ENCODE measurements around the gene EXD3. TPM values are rescaled to one million over a fixed set of nuclear protein-coding genes. Genes with fewer than 3 reads are reported as not detected.
A peak's percentile ranks its signal among the peaks of the same experiment; 100 is the strongest.
"Not testable (repeated sequence)": the region's sequence is repeated elsewhere in the genome, so short reads cannot be mapped to it uniquely, and the experiment has no call there.

Gene EXD3
- total RNA-seq, 2 experiments from 2014 or later = 10.3 to 13.2 TPM

DNA sequence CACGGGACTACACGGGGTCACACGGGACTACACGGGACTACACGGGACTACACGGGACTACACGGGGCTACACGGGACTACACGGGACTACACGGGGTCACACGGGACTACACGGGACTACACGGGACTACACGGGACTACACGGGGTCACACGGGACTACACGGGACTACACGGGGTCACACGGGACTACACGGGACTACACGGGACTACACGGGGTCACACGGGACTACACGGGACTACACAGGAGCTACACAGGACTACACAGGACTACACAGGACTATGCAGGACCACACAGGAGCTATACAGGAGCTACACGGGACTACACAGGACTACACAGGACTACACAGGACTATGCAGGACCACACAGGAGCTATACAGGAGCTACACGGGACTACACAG lies 93.4 kb downstream of the EXD3 start:
- H3K36me3 Mint-ChIP-seq (ENCODE audit: low read depth); DNase-seq; H3K4me3 Mint-ChIP-seq; CTCF ChIA-PET; H3K27me3 Mint-ChIP-seq; H3K27ac Mint-ChIP-seq; H3K4me1 Mint-ChIP-seq; POLR2A ChIA-PET: not testable (repeated sequence)
- peaks cover 16% of the 10 kb centered on the region for H3K9me3 Mint-ChIP-seq

DNA sequence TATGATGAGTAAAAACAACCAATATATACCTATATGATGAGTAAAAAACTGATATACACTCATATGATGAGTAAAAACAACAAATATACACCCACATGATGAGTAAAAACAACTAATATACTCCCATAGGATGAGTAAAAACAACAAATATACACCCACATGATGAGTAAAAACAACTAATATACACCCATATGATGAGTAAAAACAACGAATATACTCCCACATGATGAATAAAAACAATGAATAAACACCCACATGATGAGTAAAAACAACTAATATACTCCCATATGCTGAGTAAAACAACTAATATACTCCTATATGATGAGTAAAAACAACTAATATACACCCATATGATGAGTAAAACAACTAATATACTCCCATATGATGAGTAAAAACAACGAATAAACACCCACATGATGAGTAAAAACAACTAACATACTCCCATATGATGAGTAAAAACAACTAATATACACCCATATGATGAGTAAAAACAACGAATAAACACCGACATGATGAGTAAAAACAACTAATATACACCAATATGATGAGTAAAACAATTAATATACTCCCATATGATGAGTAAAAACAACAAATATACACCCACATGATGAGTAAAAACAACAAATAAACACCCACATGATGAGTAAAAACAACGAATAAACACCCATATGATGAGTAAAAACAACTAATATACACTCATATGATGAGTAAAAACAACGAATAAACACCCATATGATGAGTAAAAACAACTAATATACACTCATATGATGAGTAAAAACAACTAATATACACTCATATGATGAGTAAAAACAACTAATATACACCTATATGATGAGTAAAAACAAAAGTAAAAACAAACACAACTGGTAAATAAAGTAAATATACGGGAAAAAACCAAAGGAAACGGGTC lies 95.1 kb downstream of the EXD3 start:
- DNase-seq; H3K27ac Mint-ChIP-seq; H3K4me1 Mint-ChIP-seq; H3K27me3 Mint-ChIP-seq; H3K36me3 Mint-ChIP-seq (ENCODE audit: low read depth); POLR2A ChIA-PET; H3K4me3 Mint-ChIP-seq; CTCF ChIA-PET: not testable (repeated sequence)
- H3K9me3 Mint-ChIP-seq = peaks cover 16% of the 10 kb centered on the region

DNA sequence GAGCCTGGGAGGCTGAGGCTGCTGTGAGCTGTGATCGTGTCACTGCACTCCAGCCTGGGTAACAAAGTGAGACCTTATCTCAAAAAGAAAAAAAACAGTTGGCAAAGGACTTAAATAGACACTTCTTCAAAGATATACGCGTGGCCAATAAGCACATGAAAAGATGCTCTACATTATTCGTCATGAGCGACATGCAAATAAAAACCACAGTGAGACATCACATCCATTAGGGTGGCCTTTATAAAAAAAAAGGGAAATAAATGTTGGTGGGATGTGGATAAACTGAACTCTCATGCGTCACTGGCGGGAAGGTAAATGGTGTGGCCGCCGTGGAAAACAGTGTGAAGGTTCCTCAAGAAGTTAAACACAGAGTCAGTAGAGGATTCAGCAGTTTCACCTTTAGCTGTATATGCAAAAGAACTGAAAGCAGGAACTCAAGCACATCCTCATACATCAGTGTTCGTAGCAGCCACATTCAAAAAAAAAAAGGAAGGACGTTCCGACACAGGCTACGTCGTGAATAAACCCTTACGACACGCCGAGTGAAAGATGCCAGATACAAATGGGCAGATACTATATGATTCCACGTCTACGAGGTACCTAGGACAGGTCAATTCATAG lies 96.4 kb downstream of the EXD3 start:
- peak overlapping the region; percentile 76 for H3K27ac Mint-ChIP-seq
- peaks cover 16% of the 10 kb centered on the region for H3K9me3 Mint-ChIP-seq
- peak overlapping the region; percentile 47 for H3K4me3 Mint-ChIP-seq
- peaks cover 2% of the 10 kb centered on the region for H3K36me3 Mint-ChIP-seq (ENCODE audit: low read depth)
- ChIA-PET POLR2A (no interaction called here), CTCF (no interaction called here)
- peaks cover 7% of the 10 kb centered on the region for H3K27me3 Mint-ChIP-seq
- no peak for DNase-seq
- peaks cover 11% of the 10 kb centered on the region for H3K4me1 Mint-ChIP-seq

DNA sequence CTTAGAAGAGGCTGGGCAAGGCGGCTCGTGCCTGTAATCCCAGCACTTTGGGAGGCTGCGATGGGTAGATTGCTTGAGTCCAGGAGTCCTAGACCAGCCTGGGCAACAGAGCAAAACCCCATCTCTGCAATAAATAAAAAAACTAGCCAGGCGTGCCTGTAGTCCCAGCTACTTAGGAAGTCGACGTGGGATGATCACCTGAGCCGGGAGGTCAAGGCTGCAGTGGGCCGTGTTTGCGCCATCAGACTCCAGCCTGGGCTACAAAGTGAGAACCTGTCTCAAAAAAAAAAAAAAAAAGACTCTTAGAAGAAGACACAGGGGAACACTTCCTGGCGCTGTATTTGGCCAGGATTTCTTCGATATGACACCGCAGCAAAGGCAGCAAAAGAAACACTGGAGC lies 97.2 kb downstream of the EXD3 start:
- no peak overlapping the region for H3K4me3 Mint-ChIP-seq
- H3K9me3 Mint-ChIP-seq = peaks cover 16% of the 10 kb centered on the region
- peak overlapping the region; percentile 11 for H3K27ac Mint-ChIP-seq
- CTCF ChIA-PET = no interaction called here
- H3K36me3 Mint-ChIP-seq (ENCODE audit: low read depth) = peaks cover 2% of the 10 kb centered on the region
- H3K27me3 Mint-ChIP-seq = peaks cover 7% of the 10 kb centered on the region
- POLR2A ChIA-PET = interaction anchor here (0.7 kb wide), 1 partner anchor 40 kb away, joined by 3 read pairs; no protein-coding TSS in a partner anchor
- H3K4me1 Mint-ChIP-seq = peaks cover 11% of the 10 kb centered on the region
- DNase-seq = no peak

DNA sequence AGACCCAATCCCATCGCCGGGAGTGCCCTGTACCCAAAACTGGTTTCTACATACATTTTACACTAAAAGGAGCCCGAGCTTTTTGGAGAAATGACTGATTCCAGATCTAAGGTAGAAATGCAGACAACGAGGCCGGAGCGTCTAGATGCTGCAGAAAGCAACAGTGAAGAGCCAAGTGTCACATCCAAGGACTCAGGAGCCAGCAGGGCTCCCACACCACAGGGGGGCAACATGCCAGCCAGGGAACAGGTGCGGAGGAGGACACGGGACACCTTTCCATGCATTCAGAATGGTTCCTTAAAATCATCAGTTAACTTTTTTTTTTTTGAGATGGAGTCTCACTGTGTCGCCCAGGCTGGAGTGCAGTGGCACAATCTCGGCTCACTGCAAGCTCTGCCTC lies 97.8 kb downstream of the EXD3 start:
- POLR2A ChIA-PET = interaction anchor here (0.7 kb wide), 1 partner anchor 39 kb away, joined by 3 read pairs; no protein-coding TSS in a partner anchor
- Mint-ChIP-seq H3K4me1 (peaks cover 15% of the 10 kb centered on the region), H3K27me3 (peaks cover 7% of the 10 kb centered on the region), H3K9me3 (peaks cover 12% of the 10 kb centered on the region), H3K27ac (no peak overlapping the region), H3K4me3 (no peak overlapping the region), H3K36me3 (ENCODE audit: low read depth) (peaks cover 2% of the 10 kb centered on the region)
- no peak for DNase-seq
- CTCF ChIA-PET = no interaction called here

DNA sequence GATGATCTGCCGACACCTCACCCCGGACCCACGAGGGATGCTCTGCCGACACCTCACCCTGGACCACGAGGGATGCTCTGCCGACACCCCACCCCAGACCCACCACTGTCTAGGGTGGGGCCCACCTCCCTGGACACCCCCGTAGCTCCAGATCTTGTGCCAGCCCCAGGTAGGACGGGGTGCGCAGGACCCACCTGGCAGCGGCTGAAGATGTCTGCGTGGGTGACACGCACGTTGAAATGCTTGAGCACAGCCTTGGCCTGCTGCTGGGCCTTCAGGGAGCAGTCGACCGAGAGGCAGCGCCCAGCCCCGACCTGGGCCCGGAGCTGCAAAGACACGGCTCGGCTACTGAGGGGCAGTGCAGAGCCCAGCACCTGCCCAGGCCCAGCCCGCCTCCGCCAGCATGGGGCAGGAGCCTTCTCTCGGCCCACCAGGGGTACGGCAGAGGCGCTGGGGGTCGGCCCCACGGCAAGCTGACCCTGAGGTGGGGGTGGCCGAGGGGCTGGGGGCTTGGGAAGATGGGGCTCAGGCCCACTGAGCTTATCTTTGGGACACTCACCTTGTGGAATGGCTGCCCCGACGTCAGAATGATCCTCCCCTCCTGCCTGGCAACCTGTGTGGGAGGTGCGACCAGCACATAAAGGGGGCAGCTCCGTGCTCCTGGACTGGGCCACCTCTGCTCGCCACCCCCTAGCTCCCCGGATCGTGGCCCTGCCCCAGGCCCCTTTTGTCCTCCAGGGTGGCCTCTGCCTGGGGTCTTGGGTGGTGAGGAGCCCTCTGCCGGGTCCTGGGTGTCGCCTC lies 99.2 kb downstream of the EXD3 start:
- peaks cover 15% of the 10 kb centered on the region for H3K4me1 Mint-ChIP-seq
- CTCF ChIA-PET = no interaction called here
- peaks cover 2% of the 10 kb centered on the region for H3K36me3 Mint-ChIP-seq (ENCODE audit: low read depth)
- POLR2A ChIA-PET = no interaction called here
- H3K27me3 Mint-ChIP-seq = peaks cover 7% of the 10 kb centered on the region
- H3K27ac Mint-ChIP-seq = no peak overlapping the region
- no peak for DNase-seq
- H3K9me3 Mint-ChIP-seq = peaks cover 9% of the 10 kb centered on the region
- no peak overlapping the region for H3K4me3 Mint-ChIP-seq

DNA sequence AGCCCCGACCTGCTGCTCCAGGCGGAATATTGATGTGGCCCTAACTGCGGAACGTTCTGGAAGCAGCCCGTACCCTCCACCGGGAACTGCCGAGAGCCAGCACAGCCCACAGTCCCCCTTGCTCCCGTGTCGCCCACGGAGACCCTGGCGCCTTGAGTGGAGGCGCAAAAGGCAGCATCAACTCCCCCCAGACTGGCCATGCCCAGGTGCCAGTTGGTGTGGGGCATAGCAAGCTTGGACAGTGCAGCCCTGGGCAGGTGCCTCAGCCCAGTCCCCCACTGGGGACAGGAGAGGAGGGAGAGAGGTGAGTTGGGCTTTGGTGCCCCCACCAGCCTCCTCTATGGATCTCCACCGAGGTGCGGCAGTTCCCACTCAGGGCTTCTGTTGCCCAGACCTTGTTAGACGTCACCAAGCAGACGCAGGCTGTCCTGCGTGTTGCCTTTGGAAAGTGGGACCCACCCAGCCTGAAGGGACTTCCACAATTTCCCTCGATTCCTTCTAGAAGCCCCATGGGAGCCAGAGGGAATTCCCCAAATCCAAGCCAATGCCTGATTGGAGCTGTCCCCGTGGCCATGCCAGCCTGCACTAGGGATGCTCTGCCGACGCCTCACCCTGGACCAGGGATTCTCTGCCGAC lies 101.1 kb downstream of the EXD3 start:
- ChIA-PET CTCF (interaction anchor here (1.4 kb wide), 1 partner anchor 20 kb away, joined by 5 read pairs; the partner anchor contains the start of gene NRARP), POLR2A (no interaction called here)
- Mint-ChIP-seq H3K4me3 (no peak overlapping the region), H3K9me3 (peaks cover 2% of the 10 kb centered on the region), H3K36me3 (ENCODE audit: low read depth) (no peaks in the 10 kb centered on the region), H3K4me1 (peaks cover 14% of the 10 kb centered on the region), H3K27me3 (peaks cover 7% of the 10 kb centered on the region), H3K27ac (peak overlapping the region; percentile 9)
- DNase-seq = no peak

DNA sequence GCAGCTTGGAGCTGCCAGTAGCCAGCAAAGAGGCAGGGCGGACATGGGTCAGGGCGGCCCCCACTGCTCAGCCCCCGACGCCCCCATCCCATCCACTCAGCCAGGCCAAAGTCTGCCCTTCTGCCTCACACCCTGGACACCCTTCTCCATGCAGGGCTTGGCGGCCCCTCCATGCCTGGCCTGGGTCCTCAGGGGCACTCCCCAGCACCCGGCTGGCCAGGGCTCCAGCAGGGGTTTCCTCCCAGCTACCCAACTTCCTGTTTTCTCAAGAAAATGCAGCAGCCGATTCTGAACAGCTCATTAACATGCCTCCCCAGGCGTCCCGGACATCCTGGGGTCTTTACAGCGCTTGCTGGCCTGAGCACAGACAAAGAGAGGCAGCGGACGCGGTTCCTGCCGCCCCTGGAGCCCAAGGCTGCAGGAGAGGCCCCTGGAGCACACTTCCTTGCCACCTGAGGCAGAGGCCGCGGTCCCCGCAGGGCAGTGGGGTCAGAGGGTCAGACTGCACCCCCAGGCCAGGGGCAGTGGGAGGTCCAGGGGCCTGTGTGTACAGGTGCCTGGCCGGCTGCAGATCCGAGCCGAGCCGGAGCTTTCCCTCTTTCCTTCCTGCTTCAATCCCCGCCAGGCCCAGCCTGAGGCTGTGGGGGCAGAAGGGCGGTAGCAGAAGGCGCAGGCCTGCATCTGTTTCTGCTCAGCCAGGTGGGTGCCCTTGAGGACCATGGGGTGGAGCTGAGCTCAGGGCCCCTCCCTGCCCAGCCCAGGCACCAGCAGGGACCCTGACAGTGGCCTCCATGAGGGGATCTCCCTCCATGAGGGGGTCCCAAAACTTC lies 102.2 kb downstream of the EXD3 start:
- Mint-ChIP-seq H3K4me1 (peaks cover 8% of the 10 kb centered on the region), H3K27ac (peak overlapping the region; percentile 83), H3K4me3 (no peak overlapping the region), H3K9me3 (no peaks in the 10 kb centered on the region), H3K36me3 (ENCODE audit: low read depth) (no peaks in the 10 kb centered on the region), H3K27me3 (peaks cover 3% of the 10 kb centered on the region)
- POLR2A ChIA-PET = no interaction called here
- CTCF ChIA-PET = interaction anchor here (1.4 kb wide), 1 partner anchor 19 kb away, joined by 5 read pairs; the partner anchor contains the start of gene NRARP
- peak; percentile 41 for DNase-seq

DNA sequence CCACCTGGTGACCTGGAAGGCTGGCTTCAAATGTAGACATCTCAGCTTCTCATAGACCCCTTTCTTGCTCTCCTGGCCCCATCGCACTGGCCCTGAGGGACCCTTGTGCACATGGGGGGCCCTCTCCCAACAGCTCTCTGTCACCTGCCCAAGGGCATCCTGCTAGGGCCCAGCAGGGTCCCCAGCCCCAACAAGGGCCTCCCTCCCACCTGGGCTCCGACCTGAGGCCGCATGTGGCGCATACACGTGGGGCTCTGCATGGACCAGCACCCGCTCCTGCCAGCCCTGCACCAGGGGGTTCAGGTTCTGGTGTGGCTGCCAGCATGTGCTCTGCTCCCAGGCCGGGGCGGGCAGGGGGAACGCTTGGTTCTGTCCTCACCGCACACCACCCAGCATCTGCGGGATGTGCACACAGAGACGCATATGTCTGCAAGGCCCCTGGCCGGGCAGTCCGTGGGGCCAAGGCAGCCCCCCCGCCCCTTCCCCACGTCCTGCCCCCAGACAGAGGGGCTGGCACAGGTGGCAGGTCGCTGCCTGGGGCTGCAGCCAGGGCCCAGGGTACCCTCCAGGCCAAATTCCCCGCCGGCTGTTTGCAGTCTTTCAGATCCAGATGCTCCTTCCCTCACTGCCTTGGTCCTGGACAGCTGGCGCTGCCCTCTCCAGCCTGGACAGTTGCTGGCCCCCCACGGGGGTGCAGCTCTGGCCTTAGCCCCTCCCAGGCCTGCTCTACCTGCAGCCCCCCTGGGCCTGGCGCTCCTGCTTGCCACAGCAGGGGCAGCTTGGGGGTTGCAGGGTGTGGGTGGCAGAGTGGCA lies 103.0 kb downstream of the EXD3 start:
- H3K27me3 Mint-ChIP-seq = peaks cover 3% of the 10 kb centered on the region
- H3K4me1 Mint-ChIP-seq = peaks cover 8% of the 10 kb centered on the region
- DNase-seq = no peak
- H3K9me3 Mint-ChIP-seq = no peaks in the 10 kb centered on the region
- no peak overlapping the region for H3K4me3 Mint-ChIP-seq
- H3K27ac Mint-ChIP-seq = peak overlapping the region; percentile 83
- POLR2A ChIA-PET = no interaction called here
- H3K36me3 Mint-ChIP-seq (ENCODE audit: low read depth) = no peaks in the 10 kb centered on the region
- CTCF ChIA-PET = no interaction called here

DNA sequence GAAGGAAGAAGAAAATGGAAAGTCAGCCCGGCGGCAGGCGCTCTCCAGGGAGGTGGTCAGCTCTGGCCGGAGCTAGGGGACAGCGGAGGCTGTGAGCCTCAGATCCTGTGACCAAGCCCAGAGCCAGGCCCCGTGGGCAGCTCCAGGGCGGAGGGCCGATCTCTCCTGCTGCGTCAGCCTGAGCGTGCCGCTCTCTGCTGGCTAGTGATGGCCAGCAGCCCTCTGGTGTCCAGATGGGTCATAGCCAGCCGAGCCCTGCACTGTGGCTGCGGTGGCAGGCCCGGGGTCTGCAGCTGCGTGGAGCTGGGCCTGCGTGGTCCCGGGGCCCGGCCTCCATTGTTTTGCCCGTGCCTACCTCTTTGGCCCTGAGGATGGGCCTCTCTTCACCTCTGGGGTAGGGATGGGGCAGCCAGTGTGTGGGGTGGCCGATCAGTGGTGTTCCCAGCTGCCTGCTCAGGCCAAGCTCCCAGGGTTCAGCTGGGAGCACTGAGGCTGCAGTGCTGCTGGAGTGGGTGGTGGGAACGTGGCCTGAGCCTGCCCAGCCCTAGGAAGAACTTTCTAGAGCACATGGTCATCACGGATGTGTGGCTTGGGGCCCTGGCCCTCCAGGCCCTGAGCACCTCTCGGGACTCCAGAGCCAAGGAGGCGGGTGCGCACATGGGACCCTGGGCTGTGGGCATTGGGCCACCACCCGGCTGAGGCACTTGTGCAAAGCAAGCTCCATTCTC lies 103.8 kb downstream of the EXD3 start:
- DNase-seq = no peak
- Mint-ChIP-seq H3K27me3 (peaks cover 3% of the 10 kb centered on the region), H3K27ac (no peak overlapping the region), H3K9me3 (no peaks in the 10 kb centered on the region), H3K36me3 (ENCODE audit: low read depth) (no peaks in the 10 kb centered on the region), H3K4me3 (no peak overlapping the region), H3K4me1 (peaks cover 8% of the 10 kb centered on the region)
- ChIA-PET CTCF (interaction anchor here (1.2 kb wide), 1 partner anchor 17 kb away, joined by 4 read pairs; the partner anchor contains the start of gene NRARP), POLR2A (no interaction called here)

DNA sequence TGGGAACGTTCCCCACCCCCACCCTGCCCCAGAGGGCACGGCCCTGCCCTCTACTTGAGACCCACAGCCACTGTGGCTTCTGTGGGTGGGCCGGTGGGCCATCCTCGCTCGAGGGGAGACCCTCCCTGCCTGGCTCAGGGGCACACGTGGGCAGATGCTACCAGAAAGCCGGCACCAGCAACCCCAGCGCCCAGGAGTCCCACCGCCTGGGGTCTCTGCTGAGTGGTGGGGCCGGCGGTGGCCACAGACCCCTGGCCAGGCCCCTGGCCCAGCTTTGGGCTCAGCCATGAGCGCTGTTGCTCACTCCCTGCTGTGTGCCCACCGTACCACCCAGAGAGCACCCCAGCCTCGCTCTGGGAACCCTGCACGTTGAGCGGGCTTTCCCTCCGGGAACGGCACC lies 104.4 kb downstream of the EXD3 start:
- Mint-ChIP-seq H3K4me1 (peaks cover 8% of the 10 kb centered on the region), H3K27ac (no peak overlapping the region), H3K4me3 (no peak overlapping the region), H3K9me3 (no peaks in the 10 kb centered on the region), H3K27me3 (peaks cover 3% of the 10 kb centered on the region), H3K36me3 (ENCODE audit: low read depth) (no peaks in the 10 kb centered on the region)
- no peak for DNase-seq
- ChIA-PET POLR2A (no interaction called here), CTCF (interaction anchor here (1.2 kb wide), 1 partner anchor 17 kb away, joined by 4 read pairs; the partner anchor contains the start of gene NRARP)

Data from activated CD4-positive, alpha-beta T cell treated with anti-CD3 and anti-CD28 coated beads, Interleukin-2, amount 10 ng/mL, durations not matched to agents 7 days and 5 days (primary cell).